Measurements from ENCODE around the gene TMEM123. TPM values are rescaled to one million over a fixed set of nuclear protein-coding genes. Genes with fewer than 3 reads are reported as not detected.

Gene TMEM123
- total and polyA plus RNA-seq, 2 of the 4 experiments (the other 2 are of a cell fraction): 96.9 to 127 TPM

DNA sequence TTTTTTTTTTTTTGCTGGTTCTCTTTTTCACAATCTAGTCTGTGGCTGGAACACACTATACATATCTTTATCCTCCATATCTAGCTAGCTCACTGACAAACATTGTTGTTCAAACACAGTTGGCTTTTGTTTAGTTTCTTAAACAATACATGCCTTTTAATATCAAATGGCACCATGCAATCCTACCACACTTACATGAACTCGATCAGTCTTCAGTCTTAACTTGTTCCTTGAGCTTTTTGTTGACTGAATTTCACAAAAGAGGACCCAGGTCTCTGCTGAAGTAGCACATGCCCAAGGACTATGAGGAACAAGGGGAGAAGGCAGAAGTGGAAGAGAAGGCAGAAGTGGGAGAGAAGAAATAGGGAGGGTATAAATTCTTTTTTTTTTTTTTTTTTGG is 25.5 kb downstream of the TMEM123 start:
- peaks cover 8% of the 10 kb centered on the region for H3K4me1 ChIP-seq (ENCODE audit: control insufficient read depth, insufficient read depth, low read length)
- ChIA-PET CTCF (no interaction called here), POLR2A (ENCODE audit: unreplicated experiment) (no interaction called here)
- no TSS peak for BruUV-seq (replicated peaks)
- no peak overlapping the region for H3K18ac ChIP-seq (ENCODE audit: low read depth, low read length)
- DNase-seq (no peak), ATAC-seq (ENCODE audit: low read depth) (no peak)
- dilution Hi-C loops (cut with HindIII; ENCODE audit: low sequenced_read_pairs, unreplicated experiment) (no loop called here), in situ Hi-C loops (cut with MboI; ENCODE audit: low sequenced_read_pairs) (no loop called here), intact Hi-C loops (cut with micrococcal nuclease) (no loop called here)
- no peak overlapping the region for H3K23ac ChIP-seq (ENCODE audit: low read depth, low read length)
- H4K5ac ChIP-seq (ENCODE audit: low read depth, low read length): no peak overlapping the region
- WGBS, 2 experiments (ENCODE audit: extremely low coverage in 2 of 2, insufficient read length in 1 of 2): no CpG with 5 or more reads among the region's 1 CpG
- peaks cover 32 to 71% of the 10 kb centered on the region in 2 experiments for H3K79me1 ChIP-seq (ENCODE audit: low read depth in 1 of 2, low read length in 2 of 2)
- H3K9me3 ChIP-seq (ENCODE audit: control insufficient read depth, insufficient read depth, low read length): no peaks in the 10 kb centered on the region
- no peak overlapping the region for H3K4ac ChIP-seq (ENCODE audit: low read depth, low read length)
- no peak overlapping the region for H3K27ac ChIP-seq (ENCODE audit: insufficient read depth, low read length)
- no peak overlapping the region for H2BK20ac ChIP-seq (ENCODE audit: low read depth, low read length)
- no peak overlapping the region for H2AFZ ChIP-seq (replicated peaks; ENCODE audit: low read length, poor library complexity)
- no peak overlapping the region for H2AK9ac ChIP-seq (replicated peaks; ENCODE audit: low read depth, low read length, poor library complexity)
- no peak overlapping the region for H3K4me2 ChIP-seq (ENCODE audit: low read depth, low read length)
- no peak overlapping the region for H4K8ac ChIP-seq (ENCODE audit: low read depth in 2 of 2, low read length in 2 of 2)
- no peak overlapping the region for H2AK5ac ChIP-seq (ENCODE audit: low read depth, low read length)
- H2BK120ac ChIP-seq (ENCODE audit: low read depth, low read length): no peak overlapping the region
- no peaks in the 10 kb centered on the region for H3K36me3 ChIP-seq (ENCODE audit: control insufficient read depth, insufficient read depth, low read length)
- H2BK5ac ChIP-seq (ENCODE audit: low read depth, low read length, poor library complexity, severe bottlenecking): no peak overlapping the region
- no peak overlapping the region for H3K4me3 ChIP-seq (ENCODE audit: insufficient read depth, low read depth, low read length)
- no peak overlapping the region for H2BK15ac ChIP-seq (ENCODE audit: low read depth, low read length)
- no peak overlapping the region for H3K56ac ChIP-seq (ENCODE audit: extremely low read depth, insufficient read depth, low read length)
- H3K27me3 ChIP-seq (ENCODE audit: control insufficient read depth, insufficient read depth, low read length): no peaks in the 10 kb centered on the region
- no peak overlapping the region for H3K14ac ChIP-seq (replicated peaks; ENCODE audit: low read depth, low read length)
- H4K91ac ChIP-seq (ENCODE audit: insufficient read depth, low read depth, low read length): no peak overlapping the region
- peaks cover 25% of the 10 kb centered on the region for H4K20me1 ChIP-seq (ENCODE audit: insufficient read depth, low read length)
- H3K9ac ChIP-seq (ENCODE audit: low read depth, low read length): no peak overlapping the region
- H3K9me1 ChIP-seq (ENCODE audit: insufficient read depth, low read length): peaks cover 19% of the 10 kb centered on the region
- no peak for TF ChIP-seq FOS (IDR thresholded peaks at IDR 0.05; ENCODE audit: low read depth, low read length)
- no peak for TF ChIP-seq RFX5 (IDR thresholded peaks at IDR 0.05; ENCODE audit: low read depth, low read length)
- TF ChIP-seq BHLHE40 (IDR thresholded peaks at IDR 0.05; ENCODE audit: low read depth, low read length): no peak
- TF ChIP-seq CHD1 (IDR thresholded peaks at IDR 0.05; ENCODE audit: low read depth, low read length): no peak
- no peak for TF ChIP-seq RAD21 (IDR thresholded peaks at IDR 0.05; ENCODE audit: low read length)
- no peak for TF ChIP-seq MAZ (IDR thresholded peaks at IDR 0.05; ENCODE audit: borderline replicate concordance, low read depth, low read length)
- no peak for TF ChIP-seq MAFK (IDR thresholded peaks at IDR 0.05; ENCODE audit: low read depth, low read length)
- TF ChIP-seq, protein P1, sequence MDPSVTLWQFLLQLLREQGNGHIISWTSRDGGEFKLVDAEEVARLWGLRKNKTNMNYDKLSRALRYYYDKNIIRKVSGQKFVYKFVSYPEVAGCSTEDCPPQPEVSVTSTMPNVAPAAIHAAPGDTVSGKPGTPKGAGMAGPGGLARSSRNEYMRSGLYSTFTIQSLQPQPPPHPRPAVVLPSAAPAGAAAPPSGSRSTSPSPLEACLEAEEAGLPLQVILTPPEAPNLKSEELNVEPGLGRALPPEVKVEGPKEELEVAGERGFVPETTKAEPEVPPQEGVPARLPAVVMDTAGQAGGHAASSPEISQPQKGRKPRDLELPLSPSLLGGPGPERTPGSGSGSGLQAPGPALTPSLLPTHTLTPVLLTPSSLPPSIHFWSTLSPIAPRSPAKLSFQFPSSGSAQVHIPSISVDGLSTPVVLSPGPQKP (IDR thresholded peaks at IDR 0.05; ENCODE audit: borderline replicate concordance, low read depth, low read length): no peak
- TF ChIP-seq, protein P2, sequence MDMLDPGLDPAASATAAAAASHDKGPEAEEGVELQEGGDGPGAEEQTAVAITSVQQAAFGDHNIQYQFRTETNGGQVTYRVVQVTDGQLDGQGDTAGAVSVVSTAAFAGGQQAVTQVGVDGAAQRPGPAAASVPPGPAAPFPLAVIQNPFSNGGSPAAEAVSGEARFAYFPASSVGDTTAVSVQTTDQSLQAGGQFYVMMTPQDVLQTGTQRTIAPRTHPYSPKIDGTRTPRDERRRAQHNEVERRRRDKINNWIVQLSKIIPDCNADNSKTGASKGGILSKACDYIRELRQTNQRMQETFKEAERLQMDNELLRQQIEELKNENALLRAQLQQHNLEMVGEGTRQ (IDR thresholded peaks at IDR 0.05; ENCODE audit: low read depth, low read length): no peak
- TF ChIP-seq RCOR1 (IDR thresholded peaks at IDR 0.05; ENCODE audit: insufficient replicate concordance, low read length): no peak
- no peak for TF ChIP-seq MXI1 (IDR thresholded peaks at IDR 0.05; ENCODE audit: borderline replicate concordance, low read depth, low read length)
- no peak for TF ChIP-seq POLR2A (IDR thresholded peaks at IDR 0.05; ENCODE audit: low read depth, low read length)
- no peak for TF ChIP-seq SMC3 (IDR thresholded peaks at IDR 0.05; ENCODE audit: low read depth, low read length)
- TF ChIP-seq, protein P3, sequence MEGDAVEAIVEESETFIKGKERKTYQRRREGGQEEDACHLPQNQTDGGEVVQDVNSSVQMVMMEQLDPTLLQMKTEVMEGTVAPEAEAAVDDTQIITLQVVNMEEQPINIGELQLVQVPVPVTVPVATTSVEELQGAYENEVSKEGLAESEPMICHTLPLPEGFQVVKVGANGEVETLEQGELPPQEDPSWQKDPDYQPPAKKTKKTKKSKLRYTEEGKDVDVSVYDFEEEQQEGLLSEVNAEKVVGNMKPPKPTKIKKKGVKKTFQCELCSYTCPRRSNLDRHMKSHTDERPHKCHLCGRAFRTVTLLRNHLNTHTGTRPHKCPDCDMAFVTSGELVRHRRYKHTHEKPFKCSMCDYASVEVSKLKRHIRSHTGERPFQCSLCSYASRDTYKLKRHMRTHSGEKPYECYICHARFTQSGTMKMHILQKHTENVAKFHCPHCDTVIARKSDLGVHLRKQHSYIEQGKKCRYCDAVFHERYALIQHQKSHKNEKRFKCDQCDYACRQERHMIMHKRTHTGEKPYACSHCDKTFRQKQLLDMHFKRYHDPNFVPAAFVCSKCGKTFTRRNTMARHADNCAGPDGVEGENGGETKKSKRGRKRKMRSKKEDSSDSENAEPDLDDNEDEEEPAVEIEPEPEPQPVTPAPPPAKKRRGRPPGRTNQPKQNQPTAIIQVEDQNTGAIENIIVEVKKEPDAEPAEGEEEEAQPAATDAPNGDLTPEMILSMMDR (conservative IDR thresholded peaks at IDR 0.05; ENCODE audit: low read depth, low read length): no peak
- no peak for TF ChIP-seq CEBPB (IDR thresholded peaks at IDR 0.05; ENCODE audit: low read depth, low read length)
- no peak for TF ChIP-seq NFE2L2 (IDR thresholded peaks at IDR 0.05; ENCODE audit: low read depth, low read length)
